CMK (cell line): Measurements from ENCODE around the gene SLC6A9.

ENCODE experiments used
- DNase-seq: peaks from one replicate; pipeline ENCODE4 v3.0.0-alpha.2; 2010; ENCODE audit warnings: low read depth

The SLC6A9 gene

DNA sequence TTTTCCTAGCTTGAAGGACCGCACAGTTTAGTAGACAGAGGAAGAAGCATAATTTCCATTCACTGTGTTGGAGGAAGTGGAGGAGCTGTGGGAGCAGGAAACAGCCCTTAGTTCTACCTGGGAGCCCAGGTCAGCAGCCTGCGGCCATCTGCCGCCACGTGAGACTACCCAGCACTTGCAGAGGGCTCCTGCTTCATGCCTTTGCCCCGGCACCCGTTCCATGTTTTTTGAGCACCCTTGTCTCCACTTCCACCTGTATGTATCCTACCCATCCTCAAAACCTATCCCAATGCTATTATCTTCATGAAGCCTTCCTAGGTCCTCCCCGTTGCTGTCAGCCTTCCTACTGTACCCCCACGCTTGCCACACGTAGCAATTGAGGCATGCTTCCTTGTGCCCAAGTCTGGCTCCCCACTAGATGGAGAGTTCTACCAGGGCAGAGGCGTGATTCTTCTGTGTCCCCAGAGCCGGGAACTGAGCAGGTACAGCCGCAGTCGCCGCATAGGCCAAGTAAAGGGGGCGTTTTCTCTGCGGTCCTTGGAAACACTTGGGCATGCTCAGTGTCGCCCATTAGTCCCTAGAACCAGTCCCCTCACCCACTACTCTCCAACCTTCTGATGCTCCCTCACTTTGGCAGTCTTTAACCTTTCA is 1.9 kb downstream of the SLC6A9 start:
- DNase-seq: no peak

DNA sequence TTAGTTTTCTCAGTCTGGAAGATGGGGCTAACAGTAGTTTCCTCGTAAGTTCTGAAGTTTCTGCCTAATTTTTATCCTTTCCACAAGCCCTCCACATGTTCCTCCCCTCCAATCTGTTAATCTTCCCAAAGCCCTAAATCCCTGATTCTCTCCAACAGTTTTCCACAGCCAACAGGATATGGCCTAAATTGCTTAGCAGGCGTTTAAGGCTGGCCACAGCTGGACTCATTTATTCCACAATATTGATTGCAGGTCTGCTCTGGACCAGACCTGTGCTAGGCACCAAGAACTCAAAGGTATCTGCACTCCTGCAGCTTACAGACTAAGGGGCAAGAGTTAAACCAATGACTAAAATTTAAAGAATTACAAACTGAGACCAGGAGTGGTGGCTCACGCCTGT is 3.9 kb downstream of the SLC6A9 start:
- no peak for DNase-seq

DNA sequence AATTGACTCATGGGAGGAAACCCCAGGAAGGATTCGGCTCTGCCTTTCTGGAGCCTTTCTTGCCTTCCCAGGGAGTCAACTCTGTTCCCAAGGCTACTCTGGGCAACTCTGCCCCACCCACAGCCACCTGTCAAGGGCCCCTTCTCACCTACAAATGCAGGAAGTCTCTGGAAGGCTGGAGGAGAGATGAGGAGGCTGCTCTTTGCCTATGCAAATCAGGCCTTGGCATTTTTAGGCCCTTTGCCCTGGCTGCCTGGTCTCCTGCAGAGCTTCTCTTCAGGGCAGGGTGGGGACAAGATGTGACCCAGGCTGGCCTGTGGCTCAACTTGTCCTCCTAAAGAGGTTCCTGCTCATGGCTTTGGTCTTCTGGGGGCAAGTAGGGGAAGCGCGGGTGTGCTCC is 5.4 kb downstream of the SLC6A9 start:
- DNase-seq: no peak

DNA sequence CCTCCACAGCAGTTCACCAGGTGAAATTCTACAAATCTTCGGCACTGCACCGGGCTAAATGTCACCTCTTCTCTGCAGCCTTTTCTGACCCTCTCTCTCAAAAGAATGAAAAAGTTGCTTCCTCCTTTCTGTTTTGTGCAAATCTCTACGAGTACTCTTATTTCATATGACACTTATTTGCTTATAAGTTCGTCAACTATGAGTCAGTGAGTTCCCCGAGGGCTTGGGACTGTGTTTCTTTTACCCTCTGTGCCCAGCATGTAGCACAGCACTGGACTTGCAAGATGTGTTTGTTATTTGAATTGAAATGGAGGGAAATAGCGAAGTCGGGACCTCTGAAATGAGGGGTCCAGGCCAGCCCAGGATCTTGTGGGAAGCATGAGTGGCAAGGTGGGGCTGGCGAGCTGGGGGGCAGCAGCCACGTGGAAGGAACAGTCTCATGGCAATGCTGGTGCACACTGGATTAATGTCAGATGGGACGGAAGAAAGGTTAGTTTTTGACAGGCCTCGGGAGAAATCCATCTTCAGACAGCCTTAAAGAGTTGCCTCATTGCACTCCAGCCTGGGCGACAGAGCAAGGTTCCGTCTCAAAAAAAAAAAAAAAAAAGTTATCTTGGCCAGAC is 6.2 kb downstream of the SLC6A9 start:
- DNase-seq: no peak

DNA sequence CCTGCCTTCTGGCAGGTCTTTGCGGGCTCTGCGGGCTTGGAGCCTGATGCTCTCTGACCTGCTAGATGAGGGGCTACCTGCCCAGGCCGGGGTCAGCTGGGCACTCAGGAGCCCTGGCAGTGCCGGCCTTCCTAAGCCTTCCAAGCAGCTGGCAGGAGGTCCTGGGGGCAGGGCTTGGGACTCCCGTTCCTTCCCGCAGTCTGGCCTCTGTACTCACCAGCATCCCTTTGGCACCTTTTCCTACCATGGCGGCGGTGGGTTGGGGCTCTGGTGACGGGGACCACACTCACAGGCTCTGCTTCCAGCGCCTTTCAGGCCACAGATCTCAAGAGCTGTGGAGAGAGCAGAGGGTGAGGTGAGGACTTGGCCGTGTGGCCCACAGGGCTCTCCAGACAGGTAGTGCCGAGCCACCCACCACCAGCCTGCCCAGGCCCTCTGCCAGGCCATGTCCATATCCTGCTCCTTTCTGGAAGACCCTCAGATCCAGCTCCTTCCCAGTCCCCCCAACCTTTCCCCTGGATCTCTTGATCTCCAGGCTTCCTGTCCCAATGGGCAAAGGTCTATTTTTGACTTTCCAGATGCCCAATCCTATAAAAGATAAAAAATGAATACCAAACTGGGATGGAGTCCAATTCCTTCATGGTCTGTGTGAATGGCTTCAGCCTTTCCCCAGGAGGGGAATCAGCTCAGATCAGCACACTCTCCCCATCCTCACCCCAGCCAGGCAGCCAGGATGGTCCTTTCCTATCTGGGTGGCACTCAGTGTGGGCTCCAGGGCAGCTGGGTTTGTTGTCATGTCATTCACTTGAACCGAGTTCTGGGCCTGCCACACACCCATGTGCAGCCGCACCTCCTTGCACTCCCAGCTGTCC is 7.0 kb downstream of the SLC6A9 start:
- DNase-seq: no peak

DNA sequence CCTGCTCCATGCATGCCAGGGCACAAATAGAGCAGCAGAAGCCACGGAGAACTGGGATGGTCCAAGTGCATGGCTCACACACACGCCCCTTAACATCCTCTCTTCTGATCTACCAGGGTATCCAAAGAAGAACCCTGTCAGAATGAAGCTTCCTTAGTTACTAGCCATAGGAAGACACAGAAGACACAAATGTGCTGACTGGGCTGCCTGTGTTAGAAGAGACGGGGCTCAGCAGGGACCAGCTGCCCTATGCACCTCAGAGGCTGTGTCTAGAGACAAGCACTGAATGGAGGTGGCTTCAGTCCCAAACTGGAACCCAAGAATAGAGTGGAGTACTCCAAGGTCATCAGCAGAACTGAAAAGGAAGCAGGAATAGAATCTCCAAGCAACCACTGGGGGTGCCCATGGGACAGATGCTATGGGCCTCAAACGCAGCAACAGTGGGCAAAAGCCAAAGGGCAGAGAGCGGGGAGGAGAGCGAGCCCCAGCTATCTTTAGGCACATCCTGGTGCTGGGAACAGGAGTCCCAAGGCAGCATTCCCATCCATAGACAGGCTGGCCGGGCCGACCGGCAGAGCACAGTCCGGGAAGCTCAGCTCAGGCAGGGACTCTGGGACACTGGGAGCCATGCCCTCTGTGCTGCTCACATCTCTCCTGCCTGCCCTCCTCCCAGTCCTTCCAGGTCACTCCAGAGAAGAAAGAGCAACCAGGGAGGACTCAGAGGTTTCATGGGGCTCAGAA is 9.5 kb downstream of the SLC6A9 start:
- no peak for DNase-seq

DNA sequence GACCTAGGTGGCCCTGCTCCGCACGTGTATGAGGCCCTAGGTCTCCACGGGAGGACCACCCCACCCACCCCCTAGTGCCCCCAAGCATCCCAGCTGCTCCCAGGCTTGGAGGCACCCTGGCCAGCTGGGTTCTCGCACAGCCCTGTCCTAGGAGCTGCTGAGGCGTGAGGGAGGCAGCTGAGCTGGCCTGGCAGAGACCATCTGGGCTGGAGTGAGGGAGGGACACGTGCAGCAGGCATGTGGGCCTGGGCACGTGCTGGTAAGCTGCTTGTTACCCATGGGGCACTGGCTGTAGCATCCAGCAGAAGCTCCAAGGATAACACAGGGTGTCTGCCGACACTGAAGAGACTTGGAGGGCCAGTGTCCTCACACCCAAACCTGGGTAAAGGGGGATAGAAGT is 10.1 kb downstream of the SLC6A9 start:
- DNase-seq: no peak

DNA sequence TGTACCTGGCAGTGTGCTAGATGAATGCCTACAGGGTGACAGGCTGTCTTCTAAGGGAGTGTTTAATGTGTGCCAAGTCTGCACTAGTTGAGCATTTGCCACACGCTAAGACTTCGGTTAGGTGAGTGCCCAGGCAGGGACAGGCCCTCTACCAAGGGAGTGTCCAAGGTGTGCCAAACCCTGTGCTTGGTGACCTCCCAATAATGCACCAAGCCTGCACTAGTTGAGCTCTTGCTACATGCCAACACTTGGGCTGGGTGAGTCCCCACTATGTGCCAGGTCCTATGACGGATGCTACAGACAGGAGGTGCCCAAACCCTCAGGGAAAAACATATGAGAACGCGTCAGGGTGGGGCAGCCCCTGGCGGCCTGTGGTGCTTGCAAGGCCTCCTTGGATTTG is 10.8 kb downstream of the SLC6A9 start:
- no peak for DNase-seq

DNA sequence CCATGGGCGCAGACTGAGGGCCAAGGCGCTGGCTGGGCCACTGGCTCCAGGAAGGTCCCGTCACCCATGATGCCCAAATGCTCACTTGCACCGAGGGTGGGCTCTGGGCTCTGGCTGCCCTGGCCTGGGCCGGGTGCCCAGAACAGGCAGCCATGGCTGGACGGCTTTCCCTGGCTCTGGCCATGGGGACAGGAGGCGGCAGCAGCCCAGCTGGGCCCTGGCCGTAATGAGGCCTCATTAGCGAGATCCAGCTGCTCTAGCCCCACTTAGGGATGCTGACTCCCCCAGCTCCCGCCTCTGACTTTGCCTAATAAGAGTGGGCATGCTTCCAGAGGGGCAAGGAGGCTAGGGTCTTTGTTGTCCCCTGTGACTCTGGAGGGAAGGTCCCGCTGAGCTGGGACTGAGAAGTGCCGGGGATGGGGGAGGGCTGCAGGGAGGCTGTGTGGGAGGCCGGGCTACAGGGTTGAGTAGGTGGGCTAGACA is 11.8 kb downstream of the SLC6A9 start:
- DNase-seq: no peak

DNA sequence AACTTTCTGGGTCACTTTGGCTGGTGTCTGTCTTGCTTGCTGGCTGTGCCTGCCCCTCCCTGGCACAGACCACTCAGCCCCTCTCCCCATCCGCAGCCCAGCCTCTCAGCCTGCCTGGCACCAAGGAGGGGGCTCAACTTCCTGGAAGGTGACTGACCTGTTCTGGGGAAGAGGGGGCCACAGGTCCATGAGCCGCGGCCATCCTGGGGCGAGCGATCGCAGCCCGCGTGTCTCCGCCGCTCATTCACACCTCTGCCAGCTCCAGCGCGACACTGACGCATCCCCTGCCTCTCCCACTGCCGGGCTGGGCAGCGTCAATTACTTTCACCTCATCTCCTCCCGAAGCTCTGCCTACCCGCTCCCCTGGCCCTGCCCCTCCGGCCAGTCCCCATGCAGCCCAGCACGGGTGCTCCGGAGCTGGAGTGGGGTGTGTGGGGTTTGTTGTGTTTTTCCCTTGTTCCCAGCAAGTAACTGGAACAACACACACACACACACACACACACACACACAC is 14.3 kb downstream of the SLC6A9 start:
- no peak for DNase-seq

DNA sequence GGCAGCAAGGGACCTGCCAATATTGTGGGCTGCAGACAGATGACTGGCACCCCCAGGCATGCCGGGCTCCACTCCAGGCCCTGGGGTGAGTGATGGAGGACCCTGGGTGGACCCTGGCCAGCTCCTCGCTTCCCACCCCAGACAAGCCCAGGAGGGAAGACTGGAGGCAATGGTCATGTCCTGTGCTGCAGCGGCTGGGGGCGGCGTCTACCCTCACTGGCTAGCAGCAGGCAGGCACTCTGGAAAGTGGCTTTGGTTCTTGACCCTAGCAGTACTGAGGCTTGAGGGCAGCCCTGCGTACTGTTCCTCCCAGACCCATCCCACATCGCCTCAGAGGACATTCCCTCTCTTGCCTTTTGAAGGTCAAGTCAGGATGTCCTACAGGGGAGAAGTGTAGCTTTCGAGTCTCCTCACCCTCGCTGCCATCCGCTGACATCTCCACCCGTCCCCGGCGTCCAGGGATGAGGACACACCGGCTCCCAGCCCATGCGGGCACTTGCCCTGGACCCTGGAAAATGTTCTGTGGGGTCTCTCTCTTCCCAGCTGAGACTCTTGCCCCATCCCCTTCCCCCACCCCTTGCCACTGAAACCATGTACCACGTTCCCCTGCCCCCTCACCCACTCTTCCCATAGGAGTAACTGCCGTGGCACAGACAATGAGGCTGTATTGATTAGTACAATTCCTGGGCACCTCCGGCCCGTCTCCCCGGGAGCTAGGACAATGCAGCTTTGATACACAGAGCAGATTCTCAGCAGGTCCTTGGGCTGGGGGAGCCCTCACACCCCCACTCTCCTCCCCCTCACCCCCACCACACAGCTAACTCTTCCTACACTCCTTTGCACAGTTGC is 15.0 kb downstream of the SLC6A9 start:
- DNase-seq: no peak

DNA sequence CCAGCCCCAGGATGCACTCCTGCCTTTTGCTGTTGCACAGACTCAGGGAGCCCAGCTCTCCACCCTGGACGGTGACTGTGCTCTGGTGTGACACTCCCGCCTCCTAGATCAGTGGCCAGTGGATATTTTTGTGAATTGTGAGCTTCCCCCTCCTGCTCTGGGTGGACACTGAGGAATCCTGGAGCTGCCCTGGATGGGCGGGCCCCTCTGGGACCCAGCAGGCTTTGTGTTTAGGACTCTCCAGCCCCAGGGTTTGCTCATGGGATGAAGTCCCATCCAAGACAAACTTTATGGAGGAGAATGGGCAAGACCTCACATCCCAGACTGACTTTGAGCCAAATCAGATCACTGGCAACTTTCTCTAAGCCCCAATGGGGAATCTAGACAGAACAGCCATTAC is 16.1 kb downstream of the SLC6A9 start:
- no peak for DNase-seq

DNA sequence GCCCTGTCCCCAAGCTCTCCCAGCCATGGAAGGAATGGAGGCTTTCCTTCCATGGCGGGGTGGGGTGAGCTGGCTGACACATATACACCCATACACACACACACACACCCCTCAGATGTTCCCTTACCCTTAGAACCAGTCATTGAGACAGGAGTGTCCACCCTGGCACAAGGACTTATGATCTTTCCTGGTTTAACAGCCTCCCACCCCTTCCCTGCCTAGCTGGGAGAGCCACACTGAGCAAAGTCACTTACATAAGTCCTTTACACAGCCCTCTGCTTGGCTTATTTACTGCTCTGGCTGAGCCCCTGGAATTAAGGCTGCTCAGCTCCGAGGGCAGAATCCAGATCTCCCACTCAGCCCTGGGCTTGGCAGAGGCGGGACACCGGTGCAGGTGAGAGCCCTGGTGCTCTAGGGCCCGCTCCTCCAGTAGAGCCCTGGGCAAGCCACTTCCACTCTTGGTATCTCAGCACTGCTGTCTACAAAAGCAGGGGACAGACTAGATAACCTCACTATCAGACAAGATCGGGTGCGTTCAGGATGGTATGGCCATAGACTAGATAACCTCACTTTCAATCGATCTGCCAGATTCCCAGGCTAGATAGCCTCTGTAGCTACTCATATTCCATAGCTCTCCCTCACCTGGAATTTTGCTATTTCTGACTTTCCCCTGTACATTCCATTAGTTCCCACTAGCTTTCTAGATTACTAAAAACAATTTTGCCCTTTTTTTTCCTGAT is 16.7 kb downstream of the SLC6A9 start:
- DNase-seq: no peak

DNA sequence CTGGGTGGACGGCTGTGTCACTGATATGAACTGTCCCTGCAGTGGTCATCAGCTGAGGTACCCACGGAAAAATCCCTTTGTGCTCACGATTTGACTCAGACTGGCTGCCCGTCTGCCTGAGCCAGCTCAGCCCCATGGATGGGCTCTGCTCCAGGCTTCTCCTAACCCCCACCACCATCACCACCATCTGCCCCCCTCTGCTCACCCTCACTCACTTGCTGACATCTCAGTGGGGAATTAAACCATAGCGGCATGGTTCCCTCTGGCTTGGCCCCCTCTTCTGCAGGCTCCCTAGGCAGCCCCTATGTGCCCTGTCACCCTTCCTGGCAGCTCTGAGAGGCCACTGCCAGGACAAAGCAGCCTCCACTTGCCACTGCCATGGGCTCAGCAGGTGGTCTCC is 17.3 kb downstream of the SLC6A9 start:
- DNase-seq: no peak

DNA sequence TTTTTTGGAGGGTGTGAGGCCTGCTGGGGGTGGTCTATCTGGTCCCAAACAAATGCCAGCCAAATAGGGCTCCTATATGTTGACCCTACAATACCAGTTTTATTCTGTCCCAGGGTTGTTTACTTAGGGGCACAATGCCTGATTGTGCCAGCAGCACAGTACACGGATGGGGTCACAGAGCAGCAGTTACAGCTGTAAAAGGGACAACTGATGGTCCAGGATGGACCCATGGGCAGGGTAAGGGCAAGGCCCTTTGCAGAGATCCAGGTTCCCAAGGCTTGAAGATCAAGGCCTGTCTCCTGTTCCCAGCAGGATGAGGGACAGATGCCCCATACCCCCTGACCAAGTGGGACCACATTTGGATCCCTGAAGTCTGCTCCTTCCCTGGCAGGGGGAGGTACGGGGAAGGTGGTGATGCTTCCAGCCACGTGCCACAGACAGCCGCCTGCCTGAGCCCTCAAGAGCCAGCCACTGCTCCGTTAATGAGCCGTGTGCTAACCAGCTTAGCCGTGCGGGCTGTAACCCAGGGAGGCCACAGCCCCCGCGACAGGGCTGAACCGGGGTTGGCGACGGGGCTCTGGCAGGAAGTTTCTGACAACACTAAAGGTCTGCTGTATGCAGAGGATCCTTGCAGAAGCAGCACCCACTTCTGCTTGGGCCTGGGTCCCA is 18.2 kb downstream of the SLC6A9 start:
- no peak for DNase-seq

DNA sequence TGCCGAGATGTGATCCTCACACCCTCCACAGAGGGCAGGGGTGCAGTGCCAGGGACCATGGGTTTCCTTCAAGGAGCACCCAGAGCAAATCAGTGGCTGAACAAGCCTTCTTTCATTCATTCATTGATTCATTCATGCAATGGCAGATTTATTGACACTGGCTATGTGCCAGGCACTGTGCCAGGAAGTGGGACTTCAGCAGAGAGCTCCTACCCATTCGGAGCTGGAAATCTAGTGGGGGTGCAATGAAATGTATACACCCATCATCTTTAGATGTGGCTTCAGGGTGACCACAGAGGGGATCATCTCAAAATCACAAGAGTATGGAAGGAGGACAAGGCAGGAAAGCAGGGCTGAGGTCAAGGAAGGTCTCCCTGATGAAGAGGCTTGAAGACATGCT is 18.9 kb downstream of the SLC6A9 start:
- DNase-seq: no peak

DNA sequence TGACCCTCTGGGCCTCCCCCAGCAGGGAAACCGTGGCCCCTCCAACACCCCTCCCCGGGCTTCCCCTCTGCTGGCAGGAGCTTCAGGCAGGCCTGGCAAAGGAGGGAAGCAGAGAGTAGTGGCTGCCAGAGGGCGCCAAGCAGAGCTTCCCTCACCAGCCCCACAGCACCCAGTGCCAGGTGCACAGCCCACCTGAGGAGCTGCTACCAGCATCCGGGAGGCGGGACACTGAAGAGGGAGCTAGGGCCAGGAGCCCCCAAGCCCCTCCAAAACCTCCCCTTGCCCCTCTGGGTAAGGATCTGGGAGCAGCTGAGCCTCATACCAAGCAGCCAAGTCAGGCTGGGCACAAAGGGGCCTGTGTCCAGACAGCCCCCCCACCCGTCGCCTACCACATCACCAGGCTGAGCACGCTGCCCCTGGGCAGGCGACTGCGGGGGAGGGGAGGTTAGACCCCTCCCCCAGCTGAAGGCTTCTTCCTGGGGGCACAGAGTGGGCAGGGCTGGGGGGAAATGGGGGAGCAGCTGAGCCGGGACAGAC is 20.3 kb downstream of the SLC6A9 start:
- DNase-seq: no peak

DNA sequence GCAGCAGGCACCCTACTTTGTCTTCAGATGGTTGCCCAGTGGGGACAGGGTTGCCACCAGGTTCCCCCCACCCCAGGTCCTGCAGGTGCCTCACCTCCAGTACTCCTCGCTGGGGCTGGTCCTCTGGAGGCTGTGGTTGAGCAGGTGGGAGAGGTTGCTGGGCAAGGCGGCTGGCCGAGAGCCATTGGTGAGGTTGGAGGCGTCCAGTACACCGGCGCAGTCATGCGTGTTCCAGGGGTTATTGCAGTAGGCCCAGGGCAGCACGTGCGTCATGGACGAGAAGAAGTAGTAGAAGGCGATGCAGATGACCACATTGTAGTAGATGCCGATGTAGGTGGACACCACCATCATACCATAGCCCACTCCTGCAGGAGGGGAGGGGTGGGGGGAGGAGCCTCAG is 23.0 kb downstream of the SLC6A9 start:
- DNase-seq: no peak

DNA sequence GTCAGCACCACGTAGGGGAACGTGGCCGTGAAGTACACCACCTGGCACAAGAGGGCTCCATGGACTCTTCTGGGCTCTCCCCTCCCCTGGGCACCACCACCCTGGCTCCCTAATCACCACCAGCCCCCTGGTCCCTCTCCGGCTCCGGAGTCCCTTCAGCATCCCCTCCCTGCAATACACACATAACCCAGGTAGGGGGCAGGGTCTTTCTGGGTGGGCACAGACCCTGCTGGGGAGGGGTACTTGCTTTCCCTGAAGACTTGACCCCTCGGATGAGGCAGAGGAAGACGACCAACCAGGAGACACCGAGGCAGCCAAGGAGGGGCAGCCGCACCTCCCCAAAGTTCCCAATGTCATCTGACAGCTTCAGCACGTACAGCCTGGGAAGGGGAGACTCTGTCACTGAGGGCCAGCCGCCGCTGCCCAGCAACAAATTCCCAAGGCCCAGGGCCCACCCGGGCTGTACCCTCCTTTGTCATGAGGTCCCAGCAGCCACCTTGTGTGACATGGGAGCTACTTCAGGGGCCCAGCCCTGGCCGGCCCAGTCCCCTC is 28.6 kb downstream of the SLC6A9 start:
- no peak for DNase-seq
